Panc1 (cell line): ENCODE measurements around the gene CHAC1. TPM values are rescaled to one million over a fixed set of nuclear protein-coding genes. Genes with fewer than 3 reads are reported as not detected.

Experiments used
- ATAC-seq: fragments of 200-7000 bp; cut with Tn5 transposase; 2 replicates; pipeline ENCODE4 v1.9.1; 2020; ENCODE audit warnings: mild to moderate bottlenecking, moderate library complexity
- BruUV-seq: library from RNA; stranded (reverse); fragments of 400-500 nt; replicated peaks from 2 replicates; lab custom pipeline; 2021; lab: Mats Ljungman, UMichigan
- CTCF ChIA-PET: fragments of 300-600 bp; sonication (Branson Sonifier 250); formaldehyde crosslinking; loops from one replicate; lab custom pipeline; 2022; ENCODE audit warnings: antibody characterized with exemption; lab: Charles Lee
- POLR2A ChIA-PET: fragments of 300-600 bp; sonication (Branson Sonifier 250); formaldehyde crosslinking; loops from one replicate; lab custom pipeline; 2022; ENCODE audit warnings: antibody characterized with exemption; lab: Charles Lee
- DNase-seq: peaks from one replicate; pipeline ENCODE4 v3.0.0-alpha.2; 2010; ENCODE audit warnings: low read depth, low spot score
- H3K27ac ChIP-seq: 2 replicates; pipeline ENCODE4 v1.5.1; 2011; ENCODE audit warnings: mild to moderate bottlenecking, low read length, inconsistent platforms
- H3K27me3 ChIP-seq: fragments of 200-500 bp; sonication (Bioruptor generic); 2 replicates; pipeline ENCODE4 v1.6.0; 2014; ENCODE audit warnings: low read length, inconsistent platforms; ENCODE audit not compliant: control insufficient read depth, insufficient read depth
- H3K36me3 ChIP-seq: fragments of 200-500 bp; sonication (Bioruptor generic); 2 replicates; pipeline ENCODE4 v1.5.1; 2014; ENCODE audit warnings: inconsistent platforms, mild to moderate bottlenecking, low read length, moderate library complexity; ENCODE audit not compliant: control insufficient read depth, insufficient read depth
- H3K4me1 ChIP-seq: 2 replicates; pipeline ENCODE4 v1.5.1; 2011; ENCODE audit warnings: inconsistent platforms, mild to moderate bottlenecking, low read length, moderate library complexity; ENCODE audit not compliant: control insufficient read depth, insufficient read depth
- H3K4me3 ChIP-seq, 2 experiments: 2 replicates each; pipeline ENCODE4 v1.5.1; 2011 to 2012; ENCODE audit warnings: low read depth in 2 of 2, low read length in 2 of 2, mild to moderate bottlenecking in 2 of 2, inconsistent platforms in 1 of 2, moderate library complexity in 1 of 2
- H3K9me3 ChIP-seq: fragments of 200-500 bp; sonication (Bioruptor generic); 2 replicates; pipeline ENCODE4 v1.5.1; 2014; ENCODE audit warnings: low read depth, mild to moderate bottlenecking, inconsistent platforms, low read length, moderate library complexity; ENCODE audit not compliant: control insufficient read depth, insufficient read depth
- POLR2AphosphoS5 ChIP-seq: IDR thresholded peaks from 2 replicates; pipeline ENCODE4 v1.6.1; 2012; ENCODE audit warnings: mild to moderate bottlenecking, low read depth, low read length, moderate library complexity
- SIN3A ChIP-seq: IDR thresholded peaks from 2 replicates; pipeline ENCODE4 v1.6.1; 2012; ENCODE audit warnings: low read depth, mild to moderate bottlenecking, low read length, moderate library complexity, borderline replicate concordance; ENCODE audit not compliant: insufficient read depth
- TCF7L2 ChIP-seq: IDR thresholded peaks from 2 replicates; pipeline ENCODE4 v1.6.1; 2011; ENCODE audit warnings: mild to moderate bottlenecking, low read depth, low read length, inconsistent platforms
- in situ Hi-C: cut with HindIII; loops from 2 replicates; pipeline ENCODE4 v1.10.0; 2016; ENCODE audit warnings: low sequenced_read_pairs, low pct_unique_long_range_greater_than_20kb
- intact Hi-C: fragments of 100-400 bp; cut with micrococcal nuclease; formaldehyde crosslinking; loops from one replicate; pipeline ENCODE4 v1.10.0; 2022; ENCODE audit not compliant: unreplicated experiment
- total RNA-seq: library from RNA; stranded (reverse); gene quantifications from one replicate; pipeline ENCODE4 v1.2.1, GENCODE V29; 2021; ENCODE audit not compliant: unreplicated experiment
- TF ChIP-seq, protein P1 (sequence below): fragments of 450-650 bp; IDR thresholded peaks from 2 replicates; pipeline ENCODE4 v1.5.1; 2017; ENCODE audit warnings: mild to moderate bottlenecking
- TF ChIP-seq, protein P2 (sequence below), 2 experiments: IDR thresholded peaks; 2 replicates each; pipeline ENCODE4 v1.6.1; 2011 to 2012; ENCODE audit warnings: low read depth in 2 of 2, control low read depth in 1 of 2, low read length in 1 of 2, mild to moderate bottlenecking in 1 of 2, moderate library complexity in 1 of 2; ENCODE audit not compliant: insufficient read depth in 1 of 2

CHAC1 gene
- total RNA-seq, 1 experiment from 2014 or later, result 15.5 TPM

GRCh38 chr15:40927495-40927872, 25.8 kb upstream of the CHAC1 start:
- TF ChIP-seq TCF7L2 (no peak), POLR2AphosphoS5 (no peak), SIN3A (no peak)
- TF ChIP-seq, protein P1, sequence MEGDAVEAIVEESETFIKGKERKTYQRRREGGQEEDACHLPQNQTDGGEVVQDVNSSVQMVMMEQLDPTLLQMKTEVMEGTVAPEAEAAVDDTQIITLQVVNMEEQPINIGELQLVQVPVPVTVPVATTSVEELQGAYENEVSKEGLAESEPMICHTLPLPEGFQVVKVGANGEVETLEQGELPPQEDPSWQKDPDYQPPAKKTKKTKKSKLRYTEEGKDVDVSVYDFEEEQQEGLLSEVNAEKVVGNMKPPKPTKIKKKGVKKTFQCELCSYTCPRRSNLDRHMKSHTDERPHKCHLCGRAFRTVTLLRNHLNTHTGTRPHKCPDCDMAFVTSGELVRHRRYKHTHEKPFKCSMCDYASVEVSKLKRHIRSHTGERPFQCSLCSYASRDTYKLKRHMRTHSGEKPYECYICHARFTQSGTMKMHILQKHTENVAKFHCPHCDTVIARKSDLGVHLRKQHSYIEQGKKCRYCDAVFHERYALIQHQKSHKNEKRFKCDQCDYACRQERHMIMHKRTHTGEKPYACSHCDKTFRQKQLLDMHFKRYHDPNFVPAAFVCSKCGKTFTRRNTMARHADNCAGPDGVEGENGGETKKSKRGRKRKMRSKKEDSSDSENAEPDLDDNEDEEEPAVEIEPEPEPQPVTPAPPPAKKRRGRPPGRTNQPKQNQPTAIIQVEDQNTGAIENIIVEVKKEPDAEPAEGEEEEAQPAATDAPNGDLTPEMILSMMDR, result no peak
- TF ChIP-seq, protein P2, sequence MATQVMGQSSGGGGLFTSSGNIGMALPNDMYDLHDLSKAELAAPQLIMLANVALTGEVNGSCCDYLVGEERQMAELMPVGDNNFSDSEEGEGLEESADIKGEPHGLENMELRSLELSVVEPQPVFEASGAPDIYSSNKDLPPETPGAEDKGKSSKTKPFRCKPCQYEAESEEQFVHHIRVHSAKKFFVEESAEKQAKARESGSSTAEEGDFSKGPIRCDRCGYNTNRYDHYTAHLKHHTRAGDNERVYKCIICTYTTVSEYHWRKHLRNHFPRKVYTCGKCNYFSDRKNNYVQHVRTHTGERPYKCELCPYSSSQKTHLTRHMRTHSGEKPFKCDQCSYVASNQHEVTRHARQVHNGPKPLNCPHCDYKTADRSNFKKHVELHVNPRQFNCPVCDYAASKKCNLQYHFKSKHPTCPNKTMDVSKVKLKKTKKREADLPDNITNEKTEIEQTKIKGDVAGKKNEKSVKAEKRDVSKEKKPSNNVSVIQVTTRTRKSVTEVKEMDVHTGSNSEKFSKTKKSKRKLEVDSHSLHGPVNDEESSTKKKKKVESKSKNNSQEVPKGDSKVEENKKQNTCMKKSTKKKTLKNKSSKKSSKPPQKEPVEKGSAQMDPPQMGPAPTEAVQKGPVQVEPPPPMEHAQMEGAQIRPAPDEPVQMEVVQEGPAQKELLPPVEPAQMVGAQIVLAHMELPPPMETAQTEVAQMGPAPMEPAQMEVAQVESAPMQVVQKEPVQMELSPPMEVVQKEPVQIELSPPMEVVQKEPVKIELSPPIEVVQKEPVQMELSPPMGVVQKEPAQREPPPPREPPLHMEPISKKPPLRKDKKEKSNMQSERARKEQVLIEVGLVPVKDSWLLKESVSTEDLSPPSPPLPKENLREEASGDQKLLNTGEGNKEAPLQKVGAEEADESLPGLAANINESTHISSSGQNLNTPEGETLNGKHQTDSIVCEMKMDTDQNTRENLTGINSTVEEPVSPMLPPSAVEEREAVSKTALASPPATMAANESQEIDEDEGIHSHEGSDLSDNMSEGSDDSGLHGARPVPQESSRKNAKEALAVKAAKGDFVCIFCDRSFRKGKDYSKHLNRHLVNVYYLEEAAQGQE (IDR thresholded peaks at IDR 0.05; ENCODE audit: insufficient read depth in 1 of 2, low read depth in 2 of 2, low read length in 1 of 2), result no peak
- Histone ChIP-seq H3K4me3 (peak overlapping the region in 1 of 2 experiments; percentile 67; a peak in 1 of 4 replicates), H3K36me3 (no peaks in the 10 kb centered on the region), H3K27ac (no peak overlapping the region), H3K9me3 (no peaks in the 10 kb centered on the region), H3K4me1 (peaks cover 12% of the 10 kb centered on the region; the same call in 1 of the 2 replicates), H3K27me3 (peaks cover 3% of the 10 kb centered on the region; the same call in 1 of the 2 replicates)
- intact Hi-C loops (no loop called here), in situ Hi-C loops (no loop called here)
- DNase-seq (no peak), ATAC-seq (no peak)
- ChIA-PET POLR2A (interaction anchor here (0.6 kb wide), 1 partner anchor 281 kb away, joined by 4 read pairs; no protein-coding TSS in a partner anchor), CTCF (interaction anchor here (2.1 kb wide), 1 partner anchor 22 kb away, joined by 11 read pairs; no protein-coding TSS in a partner anchor)
- BruUV-seq, result no TSS peak

- H3K27ac ChIP-seq, result no peak overlapping the region
- CTCF ChIA-PET, result interaction anchor here (0.6 to 2.1 kb wide), 2 partner anchors 22 to 977 kb away, joined by 5 to 11 read pairs; no protein-coding TSS in a partner anchor
- H3K9me3 ChIP-seq, result no peaks in the 10 kb centered on the region
- TF ChIP-seq, protein P2 (IDR thresholded peaks at IDR 0.05; ENCODE audit: insufficient read depth in 1 of 2, low read depth in 2 of 2, low read length in 1 of 2), result no peak
- TF ChIP-seq TCF7L2 (no peak), POLR2AphosphoS5 (no peak), SIN3A (no peak)
- TF ChIP-seq, protein P1, result no peak
- in situ Hi-C loops (no loop called here), intact Hi-C loops (no loop called here)
- ATAC-seq, result peak; percentile 7; the same call in 1 of the 2 replicates
- POLR2A ChIA-PET, result interaction anchor here (0.6 kb wide), 3 partner anchors 88 to 280 kb away, joined by 3 to 6 read pairs (median 4); no protein-coding TSS in a partner anchor
- BruUV-seq, result no TSS peak
- H3K36me3 ChIP-seq, result no peaks in the 10 kb centered on the region
- peak overlapping the region; percentile 48 to 67 for H3K4me3 ChIP-seq
- H3K4me1 ChIP-seq, result peaks cover 12% of the 10 kb centered on the region; the same call in 1 of the 2 replicates
- peaks cover 3% of the 10 kb centered on the region; the same call in 1 of the 2 replicates for H3K27me3 ChIP-seq
- no peak for DNase-seq
Measured at GRCh38 chr15:40927873-40928806, 25.1 kb upstream of the CHAC1 start.
